NCI-H510A (cell line): ENCODE measurements around the gene COL4A6.
"Not testable (repeated sequence)": the region's sequence is repeated elsewhere in the genome, so short reads cannot be mapped to it uniquely, and the experiment has no call there.

Source experiments
- DNase-seq: peaks from one replicate; lab custom pipeline; 2025; lab: John Stamatoyannopoulos, UW

The COL4A6 gene

DNA sequence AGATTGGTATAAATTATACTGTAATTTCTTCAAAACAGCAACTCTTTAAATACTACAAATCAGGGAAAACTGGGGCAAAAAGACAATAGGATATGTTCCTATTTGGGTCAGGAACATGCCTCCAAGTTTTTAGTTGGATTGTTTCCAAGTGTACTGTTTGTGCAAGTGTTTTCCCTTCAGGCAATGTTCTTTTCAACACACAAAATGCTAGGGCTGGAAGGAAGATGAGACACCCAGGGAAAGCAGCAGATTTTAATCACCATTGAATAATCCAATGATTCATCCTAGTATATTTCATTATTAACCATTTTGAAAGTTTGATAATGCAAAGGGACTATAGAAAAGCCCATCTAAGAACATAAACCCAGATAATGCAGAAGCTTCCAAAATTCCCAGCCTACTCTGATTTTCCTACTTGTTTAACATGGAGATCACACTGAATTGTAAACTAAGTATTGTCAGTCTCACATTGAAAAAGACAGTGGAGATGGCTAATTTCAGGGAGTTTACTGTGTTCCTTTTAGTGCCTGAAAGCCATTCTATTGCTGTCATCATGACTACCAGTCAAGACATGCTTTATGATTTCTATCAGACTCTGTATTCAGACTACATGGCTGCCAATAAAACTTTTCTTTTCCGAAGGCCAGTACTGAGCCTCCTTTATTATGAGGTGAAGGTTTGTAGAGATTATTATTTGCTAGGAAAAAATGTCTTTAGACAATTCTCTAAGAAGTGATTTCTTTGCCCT is 38.6 kb downstream of the COL4A6 start:
- DNase-seq: no peak

DNA sequence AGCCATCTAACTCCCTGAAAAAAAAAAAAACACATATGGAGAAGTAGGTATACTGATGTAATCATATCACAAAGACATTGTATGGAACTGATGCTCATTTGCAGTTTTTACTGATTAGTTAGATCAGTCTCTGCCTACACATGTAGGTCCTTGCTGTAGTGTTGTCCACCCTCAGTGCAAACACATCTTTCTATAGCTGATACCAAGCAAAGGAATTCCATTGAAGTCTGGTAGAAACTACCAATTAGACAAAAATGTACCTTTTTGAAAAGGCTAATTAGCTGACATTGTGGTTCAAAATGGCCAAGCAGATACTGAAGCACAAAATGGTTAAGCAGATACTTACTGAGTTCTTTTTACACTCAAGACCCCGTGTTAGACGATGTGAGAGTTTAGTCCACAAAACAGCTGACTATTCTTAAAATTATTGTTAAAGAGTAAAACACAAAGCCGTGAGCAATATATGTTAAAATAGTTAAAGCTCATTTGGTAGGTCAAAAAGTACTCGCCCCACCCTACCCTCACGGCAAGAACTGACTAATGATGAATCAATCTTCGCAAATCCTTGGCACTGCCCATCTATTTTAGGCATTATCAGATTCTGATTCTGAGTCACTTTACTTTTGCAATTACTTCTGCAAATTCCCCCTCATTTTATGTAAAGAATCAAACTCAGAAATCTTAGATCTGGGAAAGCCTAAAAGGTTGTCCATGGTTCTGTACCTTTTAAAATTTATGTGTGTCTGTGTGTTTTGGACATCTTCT is 40.4 kb downstream of the COL4A6 start:
- DNase-seq: no peak

DNA sequence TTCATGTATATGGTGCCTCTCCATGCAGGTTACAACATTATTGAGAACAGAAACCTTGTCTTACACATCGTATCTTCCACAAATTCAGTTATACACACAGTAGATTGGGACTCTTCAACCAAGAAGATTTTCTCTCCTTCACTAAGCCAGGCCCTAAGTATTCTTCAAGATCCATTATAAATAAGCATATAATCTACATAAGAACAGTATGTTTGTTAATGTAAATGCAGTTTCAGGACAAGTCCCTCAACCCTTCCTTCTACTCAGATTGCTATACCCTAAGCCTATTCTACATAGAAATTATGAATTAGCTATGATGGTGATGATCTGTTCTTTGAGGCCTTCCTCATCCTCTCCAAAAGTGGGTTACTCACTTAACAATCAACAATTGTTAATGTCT is 41.2 kb downstream of the COL4A6 start:
- no peak for DNase-seq

DNA sequence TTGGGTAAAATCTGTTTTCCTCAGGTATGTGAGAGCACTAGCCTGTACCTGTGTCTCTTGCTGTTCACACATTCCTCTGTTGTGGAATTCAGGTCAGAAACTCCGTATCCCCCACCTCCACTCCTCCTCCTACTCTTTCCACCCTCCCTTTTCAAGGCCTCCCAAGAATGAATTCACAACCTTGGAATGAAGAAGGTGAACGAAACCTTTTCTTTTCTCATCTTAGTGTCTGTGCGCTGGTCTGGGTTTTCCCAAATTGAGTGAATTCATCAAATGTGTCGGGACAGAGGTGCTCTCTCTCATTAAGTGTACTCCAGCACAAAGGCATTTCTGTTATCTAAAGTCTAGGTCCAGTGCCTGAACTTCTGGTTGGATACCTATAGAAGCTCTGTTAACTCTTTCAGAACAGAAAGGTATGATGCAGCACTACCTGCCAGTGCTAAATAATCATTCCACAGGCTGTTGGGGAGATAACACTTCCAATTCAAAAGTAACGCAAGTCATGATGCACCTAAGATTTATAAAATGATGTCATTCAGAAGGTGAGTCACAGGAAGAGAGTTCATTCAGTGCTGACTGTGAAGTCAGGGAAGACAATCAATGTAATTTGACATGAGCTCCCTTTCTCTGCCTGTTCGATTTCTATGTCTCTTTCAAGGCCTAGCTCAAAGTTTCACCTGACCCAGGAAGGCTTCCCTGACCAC is 41.9 kb downstream of the COL4A6 start:
- no peak for DNase-seq

DNA sequence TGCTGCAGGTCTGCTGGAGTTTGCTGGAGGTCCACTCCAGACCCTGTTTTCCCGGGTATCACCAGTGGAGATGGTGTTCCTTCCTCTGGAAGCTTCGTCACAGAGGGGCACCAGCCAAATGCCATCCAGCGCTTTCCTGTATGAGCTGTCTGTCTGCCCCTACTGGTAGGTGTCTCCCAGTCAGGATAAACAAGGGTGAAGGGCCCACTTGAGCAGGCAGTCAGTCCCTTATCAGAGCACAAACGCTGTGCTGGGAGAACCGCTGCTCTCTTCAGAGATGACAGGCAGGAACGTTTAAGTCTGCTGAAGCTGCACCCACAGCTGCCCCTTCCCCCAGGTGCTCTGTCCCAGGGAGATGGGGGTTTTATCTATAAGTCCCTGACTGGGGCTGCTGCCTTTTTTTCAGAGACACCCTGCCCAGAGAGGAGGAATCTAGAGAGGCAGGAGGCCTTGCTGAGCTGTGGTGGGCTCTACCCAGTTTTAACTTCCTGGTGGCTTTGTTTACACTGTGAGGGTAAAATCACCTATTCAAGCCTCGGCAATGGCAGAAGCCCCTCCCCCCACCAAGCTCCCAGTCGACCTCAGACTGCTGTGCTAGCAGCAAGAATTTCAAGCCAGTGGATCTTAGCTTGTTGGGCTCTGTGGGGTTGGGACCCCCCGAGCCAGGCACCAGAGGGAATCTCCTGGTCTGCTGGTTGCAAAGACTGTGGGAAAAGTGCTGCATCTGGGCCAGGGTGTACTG is 47.1 kb downstream of the COL4A6 start:
- DNase-seq: peak; percentile 2

DNA sequence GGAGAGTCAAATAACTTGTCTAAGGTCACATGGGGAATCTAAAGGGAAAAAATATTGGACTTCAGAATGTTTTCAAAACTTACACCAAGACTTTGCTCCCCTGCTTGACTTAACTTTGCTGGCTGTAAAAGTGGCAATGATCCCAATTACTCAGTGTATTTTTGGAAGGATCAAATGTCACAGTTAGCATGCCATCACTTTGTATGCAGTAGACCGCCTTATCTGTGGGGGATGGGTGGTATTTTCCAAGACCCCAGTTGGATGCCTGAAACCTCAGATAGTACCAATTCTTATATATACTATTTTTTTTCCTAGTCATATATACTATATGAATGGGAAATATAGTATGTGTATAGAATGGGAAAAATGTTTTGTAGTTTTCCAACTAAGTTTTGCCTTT is 53.4 kb downstream of the COL4A6 start:
- no peak for DNase-seq

DNA sequence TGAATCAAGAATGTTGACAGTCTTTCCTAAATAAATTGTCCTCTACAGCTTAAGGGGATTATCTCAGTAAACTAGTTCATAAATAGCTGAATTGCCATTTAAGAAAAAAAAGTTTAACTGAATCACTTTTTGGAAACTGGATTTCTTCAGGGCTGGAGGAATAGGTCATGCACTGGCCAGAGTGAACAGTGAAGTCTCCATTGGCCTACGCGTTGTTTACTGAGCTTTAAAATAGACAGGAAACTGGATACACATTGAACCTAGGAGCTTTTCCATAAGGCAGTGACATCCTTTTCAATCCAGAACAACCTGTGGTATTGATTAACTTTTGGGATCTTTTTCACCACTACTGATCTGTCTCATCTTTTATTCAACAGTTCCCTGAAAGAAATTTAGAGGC is 58.0 kb downstream of the COL4A6 start:
- DNase-seq: no peak

DNA sequence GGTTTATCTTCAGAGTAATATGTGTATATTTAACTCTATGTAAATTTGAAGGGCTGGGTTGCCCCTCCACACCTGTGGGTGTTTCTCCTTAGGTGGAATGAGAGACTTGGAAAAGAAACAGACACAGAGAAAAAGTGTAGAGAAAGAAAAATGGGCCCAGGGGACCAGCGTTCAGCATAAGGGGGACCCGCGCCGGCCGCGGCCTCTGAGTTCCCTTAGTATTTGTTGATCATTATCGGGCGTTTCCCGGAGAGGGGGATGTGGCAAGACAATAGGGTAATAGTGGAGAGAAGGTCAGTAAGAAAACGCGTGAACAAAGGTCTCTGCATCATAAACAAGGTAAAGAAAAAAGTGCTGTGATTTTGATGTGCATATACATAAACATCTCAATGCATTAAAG is 61.4 kb downstream of the COL4A6 start:
- not testable (repeated sequence) for DNase-seq

DNA sequence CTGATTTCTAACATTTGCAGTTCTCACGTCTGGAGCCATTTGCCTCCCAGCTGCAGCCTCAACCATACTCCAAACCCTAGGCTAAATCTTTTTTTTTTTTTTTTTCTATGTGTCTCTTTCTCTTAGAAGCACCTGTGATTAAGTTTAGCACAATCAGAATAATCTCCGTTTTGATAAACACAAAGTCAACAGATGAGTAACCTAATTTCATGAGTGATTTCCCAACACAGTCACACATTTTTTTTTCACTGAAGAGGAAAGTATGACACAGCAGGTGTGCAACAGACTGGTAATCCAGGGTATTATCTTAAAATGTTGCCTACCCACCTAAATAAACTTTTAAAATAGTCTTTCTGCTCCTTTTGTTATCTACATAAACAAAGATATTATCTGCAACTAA is 62.6 kb downstream of the COL4A6 start:
- DNase-seq: not testable (repeated sequence)

DNA sequence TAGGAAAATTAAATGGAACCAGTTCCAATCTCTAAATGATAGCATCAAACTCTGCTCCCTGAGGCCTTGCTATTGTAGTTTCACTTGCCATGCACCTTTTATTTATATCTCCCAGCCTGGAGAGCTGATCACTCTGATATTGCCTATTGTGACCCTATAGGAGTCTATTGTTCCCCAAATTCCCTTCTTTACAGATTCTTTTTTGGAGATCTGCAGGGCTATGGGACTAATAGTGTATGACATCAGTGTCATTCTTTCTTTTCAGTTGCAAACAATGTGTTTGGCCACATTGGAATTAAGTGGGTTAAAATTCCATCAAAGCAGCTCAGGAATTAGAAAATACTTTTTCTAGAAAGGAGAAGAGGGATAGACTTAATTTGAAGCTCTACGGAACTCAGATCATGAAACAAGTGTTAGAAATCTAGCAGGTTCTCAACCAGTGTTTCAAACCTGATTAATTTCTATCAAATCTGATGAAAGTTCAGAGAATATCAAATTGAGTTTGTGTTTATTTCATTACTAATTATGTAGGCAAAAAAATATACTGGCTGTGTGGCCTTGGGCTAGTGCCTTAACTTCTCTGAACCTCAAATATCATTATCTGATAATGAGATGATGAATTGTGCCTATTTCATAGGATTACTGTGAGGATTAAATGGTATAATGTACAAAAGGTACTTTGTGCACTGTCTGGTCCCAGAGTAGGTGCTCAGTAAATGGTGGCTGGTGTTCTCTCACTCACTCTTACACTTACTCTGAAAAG is 71.4 kb downstream of the COL4A6 start:
- no peak for DNase-seq

DNA sequence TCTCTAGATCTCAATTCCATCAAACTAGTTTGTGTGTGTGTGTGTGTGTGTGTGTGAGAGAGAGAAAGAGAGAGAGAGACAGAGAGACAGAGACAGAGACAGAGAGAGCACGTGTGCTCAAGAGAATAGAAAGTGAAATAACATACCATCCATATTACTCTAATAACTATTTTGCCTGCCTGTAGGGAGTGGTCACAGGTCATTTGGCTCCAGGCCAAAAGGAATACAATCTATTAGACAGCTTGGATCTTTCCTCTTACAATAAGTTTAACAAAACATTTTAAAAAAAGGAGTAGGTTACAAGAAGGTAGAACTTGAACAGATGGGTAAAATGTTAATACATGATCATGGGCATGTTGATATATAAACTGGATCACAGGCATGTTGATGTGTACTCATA is 76.2 kb downstream of the COL4A6 start:
- DNase-seq: no peak

DNA sequence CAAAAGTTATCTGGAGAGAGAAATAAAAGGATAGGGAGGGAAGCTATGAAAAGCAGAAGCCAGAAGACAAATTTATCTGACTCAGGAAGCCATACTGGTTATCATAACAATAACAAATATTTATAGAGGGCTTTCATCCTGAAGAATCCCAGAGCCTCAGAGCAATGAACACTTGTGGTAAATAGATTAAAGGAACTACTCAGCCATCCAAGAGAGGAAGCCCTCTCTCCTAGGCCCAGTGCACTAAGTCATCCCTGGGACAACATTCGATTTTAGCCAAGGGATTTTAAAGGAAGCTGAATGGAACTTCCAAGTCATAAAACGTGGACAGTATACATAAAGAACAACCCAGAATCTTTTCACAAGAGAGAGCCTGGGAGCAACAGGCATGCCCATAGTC is 76.9 kb downstream of the COL4A6 start:
- no peak for DNase-seq

DNA sequence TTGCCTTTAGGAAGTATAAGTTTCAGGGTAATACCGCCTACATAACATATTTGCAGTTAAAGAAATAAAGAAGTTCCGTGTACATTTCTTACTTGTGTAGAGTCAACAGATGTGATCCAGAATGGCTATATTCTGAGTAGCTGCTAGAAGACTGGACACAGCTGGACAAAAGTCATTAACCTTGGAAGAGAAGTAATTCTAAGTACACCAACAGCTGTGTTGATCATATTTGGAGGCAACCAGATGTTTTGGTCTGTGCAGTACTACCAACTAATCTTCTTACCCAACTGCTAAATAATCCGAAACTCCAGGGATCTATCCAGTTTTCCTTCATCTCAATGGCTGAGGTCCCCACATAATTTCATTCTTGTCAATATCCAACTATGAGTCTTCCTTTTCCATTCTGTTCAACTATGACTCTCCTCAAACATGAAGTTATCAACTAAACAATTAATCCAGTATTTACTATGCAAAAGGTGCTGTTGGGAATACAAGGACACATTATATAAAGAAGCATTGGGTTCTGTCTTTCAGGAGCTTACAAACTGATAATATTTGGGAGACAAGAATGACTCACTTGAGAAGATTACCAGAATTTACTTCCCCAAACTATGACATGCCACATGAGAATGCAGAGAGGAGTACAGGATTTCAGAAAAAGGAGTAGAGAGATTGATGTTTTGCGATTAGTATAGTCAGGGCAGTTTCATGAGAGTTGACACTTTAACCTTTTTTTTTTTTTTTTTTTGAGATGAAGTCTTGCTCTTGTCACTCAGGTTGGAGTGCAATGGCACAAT is 78.2 kb downstream of the COL4A6 start:
- DNase-seq: no peak

DNA sequence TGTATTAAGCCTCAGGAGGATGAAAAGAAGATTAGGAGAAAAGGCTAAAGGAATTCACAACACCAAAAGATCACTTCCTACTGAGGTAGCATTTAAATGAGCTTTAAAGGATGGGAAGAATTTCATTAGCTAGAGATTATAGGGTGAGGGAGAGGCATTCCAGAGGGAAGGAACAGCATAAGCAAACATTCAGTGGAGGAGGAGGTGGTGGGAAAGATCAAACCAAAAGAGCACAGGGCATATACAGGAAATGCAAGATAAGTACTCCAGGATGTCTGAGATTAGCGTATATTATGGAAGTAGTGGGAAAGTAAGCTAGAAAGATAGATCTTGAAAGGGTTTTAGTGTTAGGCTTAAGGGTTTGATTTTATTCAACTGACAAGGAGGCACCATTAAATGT is 84.8 kb downstream of the COL4A6 start:
- DNase-seq: no peak

DNA sequence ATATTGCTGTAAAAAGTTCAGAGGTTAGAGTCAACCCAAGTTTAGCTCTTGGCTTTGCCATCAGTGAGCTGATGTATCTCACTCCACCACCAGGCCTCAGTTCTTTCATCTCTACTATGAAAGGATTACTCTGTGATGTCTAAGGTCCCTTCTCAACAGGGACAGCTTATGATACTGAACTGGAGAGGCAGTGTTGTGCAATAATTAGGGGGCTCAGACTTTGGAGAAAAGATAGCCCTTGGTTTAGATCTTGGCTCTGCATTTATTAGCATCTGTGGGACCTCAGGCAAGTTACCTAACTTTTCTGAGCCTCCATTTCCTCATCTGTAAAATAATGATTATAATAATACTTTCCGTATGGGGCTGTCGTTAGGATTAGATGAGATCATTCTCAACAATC is 89.0 kb downstream of the COL4A6 start:
- DNase-seq: no peak

DNA sequence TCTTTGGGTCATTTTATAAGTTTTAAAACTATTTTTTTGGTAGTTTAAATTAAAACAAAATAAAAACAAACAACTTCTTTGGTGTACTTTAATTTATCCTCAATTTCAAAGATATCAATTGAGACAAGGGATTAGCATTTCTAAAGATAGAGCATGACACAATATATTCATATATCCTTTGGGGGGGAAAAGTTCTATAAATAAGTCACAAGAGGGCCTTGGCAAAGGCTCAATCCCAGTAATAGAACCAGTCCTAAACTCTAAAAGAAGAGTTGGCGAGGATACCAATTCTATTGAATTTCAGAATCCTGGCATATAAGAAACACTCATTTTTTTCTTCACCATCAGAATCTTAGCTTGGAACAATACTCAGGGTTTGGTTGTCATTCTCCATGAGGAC is 89.7 kb downstream of the COL4A6 start:
- no peak for DNase-seq

DNA sequence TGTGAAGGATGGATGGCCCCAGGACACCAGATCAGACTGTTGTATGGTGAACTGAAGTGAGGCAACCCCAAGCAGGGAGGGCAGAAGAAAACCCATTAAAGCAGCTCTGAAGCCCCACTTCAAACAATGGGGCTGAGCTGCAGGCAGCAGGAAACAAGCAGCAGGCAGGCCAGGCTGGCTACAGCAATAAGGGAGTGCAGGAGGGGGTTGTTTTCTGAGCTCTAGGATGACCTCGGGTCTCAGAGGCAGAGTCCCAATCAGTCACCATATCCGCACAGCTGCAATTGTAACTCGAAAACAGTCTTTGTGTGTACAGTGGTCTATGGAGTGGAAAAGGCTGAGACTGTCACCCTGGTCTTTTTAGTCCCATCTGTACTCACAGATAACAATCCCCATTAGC is 90.4 kb downstream of the COL4A6 start:
- no peak for DNase-seq

DNA sequence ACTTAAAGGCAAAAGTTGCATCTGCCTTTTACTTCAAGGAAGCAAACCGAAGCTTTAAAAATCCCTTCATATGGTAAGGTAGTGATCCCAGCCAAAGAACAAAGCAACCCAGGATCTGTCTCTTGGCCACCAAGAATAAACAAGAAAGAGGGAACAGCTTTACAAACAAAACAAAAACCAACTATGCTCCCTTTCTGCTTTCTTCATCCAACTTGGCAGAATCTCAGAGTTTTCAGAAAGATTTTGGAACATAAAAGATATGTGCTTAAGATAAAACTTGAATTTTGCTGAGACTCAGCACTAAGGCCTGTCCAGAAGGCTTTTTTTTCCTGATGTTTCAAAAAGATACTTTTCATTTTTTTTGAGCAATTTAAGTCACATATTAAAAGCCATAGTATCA is 94.0 kb downstream of the COL4A6 start:
- no peak for DNase-seq

DNA sequence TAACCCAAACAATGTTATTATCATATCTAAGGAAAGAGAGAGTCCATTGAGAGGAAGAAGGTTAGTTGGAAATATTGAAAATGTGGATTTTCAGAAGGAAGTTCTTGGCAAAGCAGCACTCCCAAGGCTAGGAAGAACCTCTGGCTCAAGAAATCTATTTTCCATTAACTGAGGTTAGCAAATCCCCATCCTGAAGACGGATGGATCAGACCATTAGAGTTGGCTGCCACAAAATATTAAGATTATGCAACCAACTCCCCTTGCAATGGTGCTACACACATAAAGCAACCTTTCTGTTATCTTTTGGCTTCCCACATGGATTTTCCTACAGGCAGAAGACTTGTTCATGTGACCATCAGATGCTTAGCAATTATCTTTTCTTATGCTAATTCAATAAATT is 96.3 kb downstream of the COL4A6 start:
- DNase-seq: no peak

DNA sequence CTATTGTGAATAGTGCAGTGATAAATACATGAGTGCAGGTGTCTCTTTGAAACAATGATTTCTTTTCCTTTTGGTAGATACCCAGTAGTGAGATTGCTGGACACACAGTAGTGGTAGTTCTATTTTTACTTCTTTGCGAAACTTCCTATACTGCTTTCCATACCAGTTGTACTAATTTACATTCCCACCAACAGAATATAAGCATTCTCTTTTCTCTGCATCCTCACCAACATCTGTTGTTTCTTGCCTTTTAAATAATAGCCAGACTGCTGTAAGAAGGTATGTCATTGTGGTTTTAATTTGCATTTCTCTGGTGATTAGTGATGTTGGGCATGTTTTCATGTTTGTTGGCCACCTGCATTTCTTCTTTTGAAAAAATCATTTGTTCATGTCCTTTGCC is 105.9 kb downstream of the COL4A6 start:
- DNase-seq: no peak
